OCI-M2 (cell line): ENCODE measurements around the gene LINGO1.

Source experiments
- DNase-seq: peaks from one replicate; lab custom pipeline; 2025; ENCODE audit not compliant: unreplicated experiment; lab: John Stamatoyannopoulos, UW

The LINGO1 gene

GRCh38 chr15:77573802-77574201 is 58.9 kb downstream of the LINGO1 start:
- DNase-seq = no peak

DNA sequence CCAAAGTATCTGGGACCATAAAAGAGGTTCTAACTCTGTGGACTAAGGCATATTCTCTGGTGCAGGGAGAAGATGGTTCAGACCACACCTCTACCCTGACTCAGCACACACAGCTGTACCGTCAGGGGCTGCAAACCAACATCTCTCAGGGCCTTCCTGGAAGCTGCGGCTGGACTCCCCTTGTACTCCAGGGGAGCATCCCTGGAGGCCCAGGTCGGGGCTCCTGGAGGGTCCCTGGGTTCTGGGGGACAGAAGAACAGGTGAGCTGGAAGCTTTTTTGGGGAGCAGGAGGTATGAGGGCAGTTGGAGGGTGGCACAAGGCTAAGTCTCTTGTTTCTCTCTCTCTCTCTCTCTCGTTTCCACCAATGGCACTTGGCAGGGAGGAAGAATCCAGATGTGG is 60.5 kb downstream of the LINGO1 start:
- DNase-seq = no peak

DNA sequence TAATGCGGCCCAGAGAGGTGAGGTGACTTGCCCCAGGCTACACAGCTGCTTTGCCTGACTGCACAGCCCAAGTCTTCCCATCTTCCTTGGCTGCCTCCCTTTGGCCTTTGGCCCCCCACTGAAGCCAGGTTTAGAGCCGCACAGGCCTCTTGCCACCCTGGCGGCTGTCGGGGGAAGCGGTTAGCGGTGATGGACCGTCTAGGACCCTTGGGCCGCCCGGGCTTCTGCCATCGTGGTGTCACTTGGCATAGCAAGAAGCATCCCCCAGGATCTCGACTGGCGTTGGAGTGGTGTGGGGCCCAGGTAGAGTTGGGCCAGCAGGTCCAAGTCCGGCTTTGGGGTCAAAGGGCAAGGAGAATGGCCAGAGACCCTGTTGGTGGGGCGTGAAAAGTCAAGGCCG is 61.0 kb downstream of the LINGO1 start:
- no peak for DNase-seq

- no peak for DNase-seq
These were observed 61.5 kb downstream of the LINGO1 start for GRCh38 chr15:77571181-77571580.

DNA sequence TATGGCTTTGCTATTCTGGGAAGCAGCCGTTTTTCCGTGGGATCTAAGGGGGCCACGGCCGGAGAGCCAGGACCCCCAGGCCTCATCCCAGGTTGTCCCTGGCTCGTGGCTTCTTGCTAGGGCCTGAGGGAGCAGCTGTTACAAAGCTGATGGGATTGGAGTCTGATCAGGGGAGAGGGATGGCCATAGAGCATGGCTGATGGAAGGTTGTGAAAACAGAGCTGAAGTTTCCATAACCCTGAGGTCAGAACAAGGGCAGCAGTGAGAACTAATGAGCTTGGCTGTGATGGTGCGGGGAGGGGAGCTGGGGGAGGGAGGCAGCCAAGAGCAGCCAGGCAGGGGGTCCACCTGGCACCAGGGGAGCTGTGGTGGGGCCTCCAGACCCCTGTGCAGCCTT is 63.0 kb downstream of the LINGO1 start:
- no peak for DNase-seq

GRCh38 chr15:77568973-77569728 is 63.6 kb downstream of the LINGO1 start:
- DNase-seq = no peak

DNA sequence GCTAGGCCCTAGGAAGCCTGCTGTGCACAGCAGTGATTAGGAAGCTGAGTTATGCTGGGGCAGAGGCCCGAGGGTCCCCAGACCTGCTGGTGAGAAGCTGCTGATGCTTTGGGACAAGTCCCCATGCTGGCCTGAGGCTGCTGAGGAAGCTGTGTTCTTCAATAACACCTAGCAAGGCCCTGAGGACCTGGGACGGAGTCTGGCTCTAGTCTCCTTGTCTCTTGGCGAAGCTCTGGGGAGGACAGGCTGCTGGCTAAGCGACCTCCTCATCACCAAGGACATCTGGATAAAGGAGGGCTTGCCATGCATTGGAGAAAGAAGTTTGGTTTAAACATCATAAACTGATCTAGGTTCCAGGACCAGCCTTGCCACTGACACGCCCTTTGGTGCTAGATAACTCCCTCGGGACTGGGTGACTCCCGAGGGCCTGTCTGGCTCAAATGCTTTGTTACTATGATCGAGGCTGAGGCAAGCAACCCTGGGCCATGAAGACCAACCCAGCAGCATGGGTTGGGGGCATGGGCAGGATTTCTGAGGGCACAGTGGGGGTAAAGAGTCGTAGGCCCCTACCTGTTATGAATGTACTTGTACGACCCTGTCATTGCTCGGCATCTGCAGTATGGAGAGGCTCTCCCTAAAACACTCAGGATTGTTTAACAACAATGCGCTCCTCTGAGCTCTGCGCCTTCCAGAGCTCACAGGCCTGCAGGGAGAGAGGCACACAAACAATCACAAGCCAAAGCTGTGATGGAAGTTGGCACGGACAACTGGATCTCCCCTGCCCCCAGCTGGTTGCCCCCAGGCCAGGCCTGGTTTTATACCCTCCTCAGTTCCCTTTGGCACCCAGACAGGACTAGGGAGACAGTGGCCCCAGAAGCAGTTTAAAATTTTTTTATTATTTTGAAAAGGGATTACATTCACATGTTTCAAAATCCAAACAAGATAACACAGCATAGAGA is 64.4 kb downstream of the LINGO1 start:
- no peak for DNase-seq

DNA sequence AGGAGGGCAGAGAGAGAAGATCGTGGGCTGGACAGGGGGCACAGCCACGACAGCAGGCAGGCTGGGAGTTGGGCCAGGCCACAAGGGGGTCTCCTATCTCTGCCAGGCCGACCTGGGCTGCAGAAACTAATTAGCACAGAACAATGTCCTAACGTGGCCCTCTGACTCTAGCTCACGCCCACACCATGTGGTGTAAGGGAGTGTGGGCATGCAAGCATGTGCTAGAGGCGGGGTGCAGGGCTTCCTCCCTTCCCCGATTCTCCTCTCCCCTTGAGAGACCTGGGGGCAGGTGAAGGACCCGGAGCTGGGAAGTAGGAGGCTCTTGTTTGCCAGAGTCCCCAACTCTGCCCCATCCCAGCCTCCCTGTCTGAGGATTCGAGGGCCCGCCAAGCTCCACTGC is 65.5 kb downstream of the LINGO1 start:
- DNase-seq = no peak

DNA sequence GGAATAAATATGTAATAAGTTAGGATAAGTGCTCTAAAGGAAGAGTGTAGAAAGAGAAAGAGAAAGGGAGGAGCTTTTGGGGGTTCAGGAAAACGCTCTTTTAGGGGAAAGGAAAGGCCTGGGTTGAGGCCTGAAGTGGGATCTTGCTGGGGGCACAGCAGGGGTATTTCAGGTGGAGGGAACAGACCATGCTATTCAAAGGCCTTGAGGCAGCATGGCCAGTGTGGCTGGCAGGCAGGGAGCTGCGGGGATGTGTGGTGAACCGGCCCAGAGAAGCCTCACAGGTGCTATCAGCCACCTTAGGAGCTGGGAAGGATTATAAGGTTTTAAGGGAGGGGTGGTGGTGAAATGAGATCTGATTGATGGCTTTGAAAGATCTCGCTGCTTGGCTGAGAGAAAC is 66.6 kb downstream of the LINGO1 start:
- no peak for DNase-seq

GRCh38 chr15:77565378-77565915 is 67.3 kb downstream of the LINGO1 start:
- DNase-seq = no peak

DNA sequence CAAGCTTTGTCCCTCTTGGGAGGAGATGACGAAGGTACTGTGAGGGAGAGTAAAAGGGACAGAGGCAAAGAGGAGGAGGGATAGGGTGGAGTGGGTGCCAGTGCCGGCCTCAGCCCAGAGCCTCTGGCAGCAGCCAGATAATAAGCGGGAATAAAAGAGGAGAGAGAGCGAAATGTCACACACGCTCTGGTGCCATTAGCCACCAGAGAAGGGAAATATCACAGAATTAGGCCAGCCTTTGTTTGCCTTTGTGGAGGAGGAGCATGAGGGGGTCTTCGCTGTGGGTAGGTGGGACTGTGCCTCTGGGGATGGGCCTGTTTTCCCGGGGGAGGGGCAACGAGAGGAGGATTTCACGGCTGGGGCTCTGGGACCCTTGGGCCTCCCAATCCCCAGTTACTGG is 67.8 kb downstream of the LINGO1 start:
- DNase-seq = no peak

GRCh38 chr15:77564341-77564740 is 68.4 kb downstream of the LINGO1 start:
- no peak for DNase-seq

GRCh38 chr15:77563623-77564156 is 69.0 kb downstream of the LINGO1 start:
- DNase-seq = no peak
